ENCODE measurements around the gene NTN1.

GRCh38 chr17:9225305-9226101 is 204.2 kb downstream of the NTN1 start:
- TF ChIP-seq, protein P1, sequence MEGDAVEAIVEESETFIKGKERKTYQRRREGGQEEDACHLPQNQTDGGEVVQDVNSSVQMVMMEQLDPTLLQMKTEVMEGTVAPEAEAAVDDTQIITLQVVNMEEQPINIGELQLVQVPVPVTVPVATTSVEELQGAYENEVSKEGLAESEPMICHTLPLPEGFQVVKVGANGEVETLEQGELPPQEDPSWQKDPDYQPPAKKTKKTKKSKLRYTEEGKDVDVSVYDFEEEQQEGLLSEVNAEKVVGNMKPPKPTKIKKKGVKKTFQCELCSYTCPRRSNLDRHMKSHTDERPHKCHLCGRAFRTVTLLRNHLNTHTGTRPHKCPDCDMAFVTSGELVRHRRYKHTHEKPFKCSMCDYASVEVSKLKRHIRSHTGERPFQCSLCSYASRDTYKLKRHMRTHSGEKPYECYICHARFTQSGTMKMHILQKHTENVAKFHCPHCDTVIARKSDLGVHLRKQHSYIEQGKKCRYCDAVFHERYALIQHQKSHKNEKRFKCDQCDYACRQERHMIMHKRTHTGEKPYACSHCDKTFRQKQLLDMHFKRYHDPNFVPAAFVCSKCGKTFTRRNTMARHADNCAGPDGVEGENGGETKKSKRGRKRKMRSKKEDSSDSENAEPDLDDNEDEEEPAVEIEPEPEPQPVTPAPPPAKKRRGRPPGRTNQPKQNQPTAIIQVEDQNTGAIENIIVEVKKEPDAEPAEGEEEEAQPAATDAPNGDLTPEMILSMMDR (IDR thresholded peaks at IDR 0.05): no peak
- TF ChIP-seq POLR2A (IDR thresholded peaks at IDR 0.05): no peak
